Measurements from ENCODE around the gene ZNF296.

ZNF296 gene

GRCh38 chr19:45103156-45103507 is 26.9 kb upstream of the ZNF296 start:
- DNase-seq (ENCODE audit: low read depth): no peak

DNA sequence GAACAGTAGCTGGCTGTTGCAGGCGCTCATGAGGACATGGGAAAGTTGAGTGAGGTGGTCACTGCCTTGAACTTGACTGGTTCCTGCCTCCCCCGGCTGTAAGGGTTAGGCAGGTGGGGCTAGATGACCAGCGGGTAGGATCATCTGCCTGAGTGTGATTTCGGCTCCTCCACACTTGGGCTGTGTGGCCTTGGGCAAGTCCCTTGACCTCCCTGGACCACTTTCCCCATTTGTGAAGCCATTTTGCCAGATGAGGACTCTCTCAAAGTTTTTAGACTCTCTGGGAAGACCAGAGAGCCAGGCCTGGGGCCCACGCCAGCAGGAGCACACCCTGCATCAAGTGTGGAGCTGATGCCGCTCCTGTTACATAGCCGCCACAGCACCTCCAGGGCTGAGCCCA is 26.2 kb upstream of the ZNF296 start:
- DNase-seq (ENCODE audit: low read depth): no peak

DNA sequence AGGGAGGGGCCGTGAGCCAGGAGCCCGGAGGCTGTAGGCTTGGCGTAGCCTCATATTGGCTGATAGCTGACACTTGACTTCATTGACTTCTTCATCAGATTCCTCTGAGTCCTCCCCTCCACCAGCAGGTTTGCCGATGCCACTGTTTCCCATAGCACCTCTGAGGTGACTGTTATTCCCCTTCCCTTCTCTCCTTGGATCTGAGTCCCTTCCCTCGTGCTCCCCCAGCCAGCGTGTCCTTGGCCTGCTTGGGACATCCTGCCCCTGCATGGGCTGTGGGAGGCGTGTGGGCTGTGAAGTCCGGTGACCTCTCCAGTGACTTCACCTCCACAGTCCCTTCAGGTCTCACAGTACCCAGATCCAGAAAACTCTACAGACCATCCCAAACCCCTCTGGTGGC is 25.5 kb upstream of the ZNF296 start:
- no peak for DNase-seq (ENCODE audit: low read depth)

DNA sequence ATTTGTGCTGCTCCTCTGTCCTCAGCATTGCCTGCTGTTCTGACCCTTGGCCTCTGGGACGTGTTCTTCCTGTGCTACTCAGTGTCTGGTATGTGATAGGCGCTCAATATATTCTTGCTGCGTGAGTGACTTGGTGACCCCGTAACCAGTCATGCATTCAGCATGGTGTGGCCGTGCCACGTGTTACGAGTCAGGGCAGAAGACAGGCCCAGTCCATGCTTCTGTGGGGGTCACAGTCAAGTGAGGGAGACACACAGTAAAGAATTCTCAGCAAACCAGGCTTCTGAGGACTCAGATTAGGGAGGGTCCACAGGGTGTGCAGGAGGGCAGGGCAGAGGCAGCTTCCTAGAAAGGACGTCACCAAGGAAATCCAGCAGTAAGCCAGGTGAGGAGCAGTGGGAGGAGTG is 24.6 kb upstream of the ZNF296 start:
- no peak for DNase-seq (ENCODE audit: low read depth)

- DNase-seq (ENCODE audit: low read depth): no peak
These were observed 23.9 kb upstream of the ZNF296 start for GRCh38 chr19:45100201-45100600.

DNA sequence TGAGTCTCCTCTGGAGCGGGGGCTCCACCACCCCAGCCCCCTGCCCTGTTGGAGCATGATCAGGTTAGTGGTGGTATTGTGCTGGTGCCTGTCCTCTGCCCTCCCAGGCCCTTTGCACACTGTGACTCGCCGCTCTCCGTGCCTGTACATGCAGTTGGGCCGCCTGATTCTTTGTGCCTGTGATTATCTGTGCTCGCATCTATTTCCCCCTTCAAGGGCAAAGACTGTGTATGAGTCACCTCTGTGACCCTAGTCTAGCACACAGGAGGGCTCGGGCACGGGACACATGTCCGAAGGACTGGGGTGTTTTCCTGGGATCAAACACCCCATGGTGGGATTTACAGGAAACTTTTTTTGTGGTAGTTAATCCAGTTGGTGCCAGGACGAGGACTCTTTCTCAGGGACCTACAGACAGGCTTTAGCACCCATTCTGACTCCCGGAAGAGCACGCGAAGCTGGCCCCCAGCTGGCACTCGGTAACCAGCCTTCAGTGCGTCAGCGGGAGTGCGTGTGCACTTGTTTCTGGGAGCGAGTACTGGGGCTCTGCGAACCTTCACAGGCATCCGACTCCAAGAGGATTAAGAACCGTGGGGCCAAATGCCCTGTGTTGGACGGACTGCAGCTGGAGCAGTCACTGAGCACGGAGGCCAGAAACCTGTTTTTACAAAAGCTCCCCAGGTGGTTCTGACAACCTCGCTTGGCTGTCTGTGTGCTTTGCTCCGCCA is 23.4 kb upstream of the ZNF296 start:
- no peak for DNase-seq (ENCODE audit: low read depth)

- DNase-seq (ENCODE audit: low read depth): no peak
These were observed 22.5 kb upstream of the ZNF296 start for GRCh38 chr19:45098521-45099466.

DNA sequence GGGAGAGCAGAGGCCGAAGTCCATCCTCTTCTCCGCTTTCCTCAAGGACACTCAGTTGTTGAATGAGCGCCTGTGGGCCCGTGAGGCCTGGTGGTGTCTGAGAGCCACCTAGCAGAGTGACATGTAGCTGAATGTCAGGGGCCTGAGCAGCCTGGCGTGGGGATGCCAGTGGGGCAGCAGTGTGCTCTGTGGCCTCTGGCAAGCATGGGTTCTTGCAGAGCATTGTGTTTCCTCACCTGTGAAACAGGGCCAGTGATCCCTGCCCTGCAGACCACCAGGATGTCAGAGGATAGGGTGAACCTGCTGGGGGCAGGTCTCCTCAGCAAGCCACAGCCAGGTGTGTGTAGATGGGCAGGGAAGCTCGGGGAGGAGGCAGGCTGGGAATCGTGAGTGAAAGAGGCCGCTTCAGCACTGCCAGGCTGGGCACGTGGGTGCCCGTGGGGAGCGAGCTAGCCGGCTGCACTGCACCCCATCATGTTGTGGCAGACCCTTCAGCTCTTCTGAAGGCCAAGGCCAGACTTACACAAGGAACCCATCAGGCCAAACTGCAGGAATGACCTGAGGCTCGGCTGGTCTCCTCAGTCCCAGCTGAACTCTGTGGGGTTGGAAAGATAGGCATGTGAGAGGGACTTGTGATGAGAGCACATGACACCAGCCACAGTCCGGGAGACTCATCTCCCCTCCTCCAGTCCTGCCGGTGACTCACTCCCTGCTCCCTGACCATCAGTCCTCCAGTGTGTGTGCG is 21.7 kb upstream of the ZNF296 start:
- peak; percentile 84 for DNase-seq (ENCODE audit: low read depth)

GRCh38 chr19:45097450-45097775 is 21.1 kb upstream of the ZNF296 start:
- no peak for DNase-seq (ENCODE audit: low read depth)

GRCh38 chr19:45096700-45097099 is 20.4 kb upstream of the ZNF296 start:
- DNase-seq (ENCODE audit: low read depth): no peak

DNA sequence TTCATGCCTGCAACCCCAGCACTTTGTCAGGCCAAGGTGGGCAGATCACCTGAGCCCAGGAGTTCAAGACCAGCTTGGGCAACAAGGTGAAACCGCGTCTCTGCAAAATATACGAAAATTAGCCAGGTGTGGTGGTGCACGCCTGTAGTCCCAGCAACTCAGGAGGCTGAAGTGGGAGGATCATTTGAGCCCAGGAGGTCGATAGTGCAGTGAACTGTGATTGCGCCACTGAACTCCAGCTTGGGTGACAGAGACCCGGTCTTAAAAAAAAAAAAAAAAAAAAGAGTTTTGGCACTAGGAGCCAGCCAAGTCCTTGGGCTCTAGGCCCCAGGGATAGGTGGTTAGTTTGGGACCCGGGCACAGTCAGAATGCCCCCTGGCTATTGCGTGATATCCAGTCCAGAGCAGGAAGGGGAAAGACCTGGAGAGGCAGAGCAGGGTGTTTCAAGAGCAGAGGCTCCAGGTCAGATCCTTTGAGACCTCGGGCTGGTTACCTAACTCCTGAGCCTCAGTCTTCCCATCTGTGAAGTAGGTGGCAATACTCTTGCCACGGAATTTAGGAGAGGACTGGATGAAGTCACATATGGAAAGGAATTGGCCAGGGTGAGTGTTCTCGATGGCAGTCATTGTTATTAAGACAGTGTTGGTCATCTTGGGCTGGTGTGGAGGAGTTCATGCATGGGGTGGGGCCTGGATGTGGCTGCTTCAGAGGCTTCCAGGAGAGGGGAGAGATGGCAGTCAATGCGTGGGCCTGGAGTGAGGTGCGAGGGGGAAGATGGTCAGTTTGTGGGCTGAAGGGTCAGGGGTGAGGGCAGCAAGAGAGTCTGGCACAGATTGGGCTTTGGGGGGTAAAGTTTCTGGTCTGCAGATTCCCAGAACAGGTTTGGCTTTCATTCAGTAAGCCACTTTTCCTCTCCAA is 19.5 kb upstream of the ZNF296 start:
- DNase-seq (ENCODE audit: low read depth): no peak

GRCh38 chr19:45094707-45095106 is 18.4 kb upstream of the ZNF296 start:
- DNase-seq (ENCODE audit: low read depth): no peak

DNA sequence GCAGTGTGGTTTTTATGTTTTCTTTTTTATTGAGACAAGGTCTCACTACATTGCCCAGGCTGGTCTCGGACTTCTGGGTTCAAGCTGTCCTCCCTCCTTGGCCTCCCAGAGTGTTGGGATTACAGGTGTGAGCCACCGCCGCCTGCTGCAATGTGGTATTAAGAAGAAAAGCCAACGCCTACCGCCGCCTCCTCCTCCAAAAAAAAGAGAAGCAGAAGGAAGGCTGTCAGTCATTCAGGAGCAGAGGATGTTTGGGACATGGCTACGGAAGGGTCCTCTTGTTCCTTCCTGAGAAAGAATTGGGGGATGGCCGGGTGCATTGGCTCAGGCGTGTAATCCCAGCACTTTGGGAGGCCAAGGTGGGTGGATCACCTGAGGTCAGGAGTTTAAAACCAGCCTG is 17.9 kb upstream of the ZNF296 start:
- no peak for DNase-seq (ENCODE audit: low read depth)

DNA sequence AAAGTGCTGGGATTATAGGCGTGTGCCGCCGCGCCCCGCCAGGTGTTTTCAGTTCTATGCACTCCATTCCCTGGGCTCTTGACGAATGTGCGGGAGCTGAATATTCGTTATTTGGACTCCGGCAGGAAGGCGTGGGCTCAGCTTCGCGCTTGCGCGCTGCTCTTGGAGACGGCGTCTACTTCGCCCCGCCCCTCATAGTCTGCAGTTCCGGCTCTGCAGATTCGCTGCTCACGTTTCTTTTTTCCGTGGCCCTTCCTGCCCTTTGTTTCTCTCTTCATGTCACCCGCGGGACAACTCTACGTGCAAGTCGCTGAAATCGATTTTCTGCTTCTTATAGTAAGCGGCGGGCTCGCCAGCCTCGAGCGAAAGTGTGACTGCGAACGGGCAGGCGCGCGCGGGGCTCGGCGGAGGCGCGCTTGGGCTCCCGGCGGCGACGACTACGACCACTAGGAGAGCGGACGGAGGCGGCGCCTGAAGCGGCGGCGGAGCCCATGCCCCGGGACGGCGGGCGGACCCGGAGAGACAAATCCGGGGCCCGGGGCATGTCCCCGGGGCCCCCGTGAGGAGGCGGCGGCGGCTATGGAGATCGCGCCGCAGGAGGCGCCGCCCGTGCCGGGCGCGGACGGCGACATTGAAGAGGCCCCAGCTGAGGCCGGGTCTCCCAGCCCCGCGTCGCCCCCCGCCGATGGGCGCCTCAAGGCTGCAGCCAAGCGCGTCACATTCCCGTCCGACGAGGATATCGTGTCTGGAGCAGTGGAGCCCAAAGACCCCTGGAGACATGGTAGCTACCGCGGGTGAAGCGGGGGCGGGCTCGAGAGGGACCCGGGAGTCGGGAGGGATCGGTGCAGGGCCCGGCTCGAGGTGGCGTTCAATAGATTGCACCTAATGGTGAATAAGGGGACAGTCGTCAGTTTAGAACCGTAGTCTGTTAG is 16.7 kb upstream of the ZNF296 start, which contains the start of gene PPP1R37:
Gene PPP1R37, plus strand, starts transcription at position 433 of the 932 bp plus-strand sequence. Its CDS starts 147 bp downstream, at position 580.
- DNase-seq (ENCODE audit: low read depth): peak; percentile 88

GRCh38 chr19:45091031-45091923 is 15.0 kb upstream of the ZNF296 start:
- DNase-seq (ENCODE audit: low read depth): no peak

DNA sequence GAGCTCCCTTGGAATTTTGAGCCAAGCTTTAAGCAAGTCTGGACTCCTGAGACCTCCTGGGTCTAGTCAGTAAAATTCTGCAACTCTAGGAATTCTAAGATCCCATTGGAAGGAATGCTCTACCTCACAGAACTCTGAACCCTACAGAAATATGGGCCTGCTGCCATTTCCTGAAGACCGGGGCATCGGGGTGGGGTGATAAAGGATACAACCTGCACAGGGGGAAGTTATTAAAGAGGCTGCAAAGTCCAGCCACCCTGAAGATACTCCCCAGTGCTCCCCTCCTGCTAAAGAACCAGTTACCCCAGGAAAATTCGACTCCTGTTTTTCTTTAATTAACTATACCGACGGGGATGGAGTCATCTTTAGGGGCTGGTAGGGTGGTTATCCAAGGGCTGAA is 14.3 kb upstream of the ZNF296 start:
- no peak for DNase-seq (ENCODE audit: low read depth)

GRCh38 chr19:45090034-45090433 is 13.8 kb upstream of the ZNF296 start:
- DNase-seq (ENCODE audit: low read depth): no peak

DNA sequence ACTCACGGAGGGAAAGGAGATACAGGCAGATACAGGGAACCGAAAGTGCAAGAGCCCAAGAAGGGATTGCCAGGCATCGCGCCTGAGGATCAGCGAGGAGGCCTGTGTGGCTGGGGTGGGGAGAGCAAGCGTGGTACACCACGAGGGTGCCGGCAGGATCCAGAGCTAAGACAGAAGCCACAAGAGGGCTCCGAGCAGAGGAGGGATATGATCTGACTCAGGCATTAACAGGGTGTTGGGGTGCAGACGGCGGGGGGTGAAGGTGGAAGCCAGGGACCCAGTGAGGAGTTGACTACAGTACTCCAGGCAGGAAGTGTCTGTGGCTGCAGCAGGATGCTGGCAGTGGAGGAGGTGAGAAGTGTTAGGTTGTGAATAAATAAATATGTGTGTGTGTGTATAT is 11.3 kb upstream of the ZNF296 start:
- DNase-seq (ENCODE audit: low read depth): no peak

GRCh38 chr19:45086480-45086879 is 10.2 kb upstream of the ZNF296 start:
- no peak for DNase-seq (ENCODE audit: low read depth)

All from HS-5 (cell line).